Nephron progenitor cell (in vitro differentiated cells): ENCODE measurements around the gene MARS1.
"Not testable (repeated sequence)": the region's sequence is repeated elsewhere in the genome, so short reads cannot be mapped to it uniquely, and the experiment has no call there.

Experiments
- DNase-seq: peaks from one replicate; pipeline ENCODE4 v3.0.0; 2021
- H3K27ac Mint-ChIP-seq: 2 replicates; pipeline ENCODE4 v1.8.0; 2021; ENCODE audit warnings: mild to moderate bottlenecking, moderate library complexity, mixed read lengths
- H3K27me3 Mint-ChIP-seq: 2 replicates; pipeline ENCODE4 v1.8.0; 2021; ENCODE audit warnings: mild to moderate bottlenecking, low read depth, mixed read lengths; ENCODE audit not compliant: poor library complexity
- H3K36me3 Mint-ChIP-seq: 2 replicates; pipeline ENCODE4 v1.8.0; 2021; ENCODE audit warnings: low read depth, mixed read lengths
- H3K4me1 Mint-ChIP-seq: 2 replicates; pipeline ENCODE4 v1.8.0; 2021; ENCODE audit warnings: mixed read lengths
- H3K4me3 Mint-ChIP-seq: 2 replicates; pipeline ENCODE4 v1.8.0; 2021; ENCODE audit warnings: mild to moderate bottlenecking, moderate library complexity, mixed read lengths
- H3K9me3 Mint-ChIP-seq: 2 replicates; pipeline ENCODE4 v1.8.0; 2021; ENCODE audit warnings: mild to moderate bottlenecking, moderate library complexity, mixed read lengths
- CTCF ChIP-seq: fragments of 200-600 bp; sonication (generic); IDR thresholded peaks from 2 replicates; pipeline ENCODE4 v1.5.0; 2021; ENCODE audit warnings: antibody characterized with exemption

Gene MARS1

GRCh38 chr12:57560516-57560915, 72.6 kb downstream of the MARS1 start:
- H3K27me3 Mint-ChIP-seq = peaks cover 20% of the 10 kb centered on the region
- no peak overlapping the region for H3K4me3 Mint-ChIP-seq
- H3K27ac Mint-ChIP-seq = no peak overlapping the region
- no peaks in the 10 kb centered on the region for H3K36me3 Mint-ChIP-seq
- no peaks in the 10 kb centered on the region for H3K4me1 Mint-ChIP-seq
- no peaks in the 10 kb centered on the region for H3K9me3 Mint-ChIP-seq
- no peak for DNase-seq
- no peak for TF ChIP-seq CTCF

GRCh38 chr12:57561117-57561516, 73.2 kb downstream of the MARS1 start:
- H3K27me3 Mint-ChIP-seq = peaks cover 20% of the 10 kb centered on the region
- H3K27ac Mint-ChIP-seq, DNase-seq, H3K9me3 Mint-ChIP-seq, H3K4me3 Mint-ChIP-seq, H3K36me3 Mint-ChIP-seq, H3K4me1 Mint-ChIP-seq: not testable (repeated sequence)

GRCh38 chr12:57563358-57563757, 75.5 kb downstream of the MARS1 start:
- Mint-ChIP-seq H3K9me3 (no peaks in the 10 kb centered on the region), H3K27ac (no peak overlapping the region), H3K4me1 (no peaks in the 10 kb centered on the region), H3K27me3 (peaks cover 22% of the 10 kb centered on the region), H3K36me3 (no peaks in the 10 kb centered on the region), H3K4me3 (no peak overlapping the region)
- no peak for TF ChIP-seq CTCF
- DNase-seq = no peak

GRCh38 chr12:57564178-57564740, 76.4 kb downstream of the MARS1 start:
- DNase-seq = no peak
- Mint-ChIP-seq H3K27me3 (peaks cover 22% of the 10 kb centered on the region), H3K4me3 (no peak overlapping the region), H3K36me3 (no peaks in the 10 kb centered on the region), H3K4me1 (peaks cover 2% of the 10 kb centered on the region), H3K9me3 (no peaks in the 10 kb centered on the region), H3K27ac (no peak overlapping the region)
- TF ChIP-seq CTCF = no peak
